Left ventricle myocardium inferior (tissue), 1 donor: ENCODE data around the gene ZXDC. TPM values are rescaled to one million over a fixed set of nuclear protein-coding genes. Genes with fewer than 3 reads are reported as not detected.

ENCODE experiments used
- DNase-seq: peaks from one replicate; pipeline ENCODE4 v3.0.0-alpha.2; 2020
- H3K27ac ChIP-seq: fragments of 200-600 bp; replicated peaks from 2 replicates; pipeline ENCODE4 v1.8.0; 2021
- H3K27me3 ChIP-seq: fragments of 200-600 bp; 2 replicates; pipeline ENCODE4 v1.8.0; 2021; ENCODE audit warnings: low read depth
- H3K36me3 ChIP-seq: fragments of 200-600 bp; 2 replicates; pipeline ENCODE4 v1.8.0; 2021
- H3K4me1 ChIP-seq: fragments of 200-600 bp; 2 replicates; pipeline ENCODE4 v1.8.0; 2021
- H3K4me3 ChIP-seq: fragments of 200-600 bp; 2 replicates; pipeline ENCODE4 v1.8.0; 2021; ENCODE audit warnings: mild to moderate bottlenecking, moderate library complexity
- H3K9me3 ChIP-seq: fragments of 200-600 bp; replicated peaks from 2 replicates; pipeline ENCODE4 v1.8.0; 2021
- CTCF ChIP-seq: fragments of 200-600 bp; IDR thresholded peaks from 2 replicates; pipeline ENCODE4 v1.8.0; 2021; ENCODE audit warnings: antibody characterized with exemption, mild to moderate bottlenecking, borderline replicate concordance
- intact Hi-C: fragments of 100-400 bp; cut with micrococcal nuclease; formaldehyde crosslinking; loops from one replicate; pipeline ENCODE4 v1.11.0; 2022
- total RNA-seq: library from RNA; stranded (reverse); fragmentation: NEBNext Ultra II Directional; extraction: Animal tissue kit (Norgen Biotek cat#: 25700); gene quantifications from one replicate; pipeline ENCODE4 v1.2.1, GENCODE V29; 2021
- donor health status: DM: no; HTN: yes; CAD: no; lungs with severe emphysema.

ZXDC gene
- total RNA-seq, 1 donor from 2014 or later: 15.6 TPM

DNA sequence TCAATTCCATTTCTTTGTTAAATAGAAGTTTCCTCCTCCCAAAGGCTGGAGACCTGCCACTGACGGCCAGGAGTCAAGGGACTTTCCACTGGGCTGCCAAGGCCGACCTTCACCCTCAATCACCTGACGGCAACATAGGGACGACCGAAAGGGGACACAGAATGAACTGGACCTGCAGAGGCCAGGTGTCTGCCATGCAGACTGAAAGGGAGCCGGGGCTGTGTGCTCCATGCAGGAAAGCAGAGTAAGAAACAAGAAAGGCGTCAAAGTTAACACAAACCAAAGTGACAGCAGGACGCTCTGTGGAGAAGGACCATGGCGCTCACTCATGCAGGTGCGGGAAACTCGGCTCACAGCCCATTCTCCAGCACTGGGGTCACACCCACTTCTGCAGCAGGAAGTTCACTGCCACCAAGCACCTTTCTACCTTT is 26.1 kb downstream of the ZXDC start:
- no peaks in the 10 kb centered on the region for H3K27me3 ChIP-seq
- no peak for TF ChIP-seq CTCF
- DNase-seq: no peak
- intact Hi-C loops: no loop called here
- peaks cover 57% of the 10 kb centered on the region for H3K36me3 ChIP-seq
- H3K27ac ChIP-seq: no peak overlapping the region
- H3K4me3 ChIP-seq: no peak overlapping the region
- H3K9me3 ChIP-seq: no peaks in the 10 kb centered on the region
- H3K4me1 ChIP-seq: peaks cover 6% of the 10 kb centered on the region

DNA sequence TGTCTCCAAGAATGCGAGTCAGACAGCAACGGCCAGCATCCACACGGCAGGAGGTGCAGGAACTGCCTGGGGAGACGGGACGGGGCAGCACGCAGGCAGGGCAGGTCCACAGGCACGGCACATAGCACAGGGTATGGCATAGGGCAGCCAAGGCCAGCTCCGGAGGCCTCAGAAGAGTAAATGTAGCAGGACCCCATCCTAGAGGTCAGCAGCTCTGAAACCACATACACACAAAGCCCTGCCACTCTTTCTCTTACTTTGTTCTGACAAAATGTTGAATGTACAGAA is 26.9 kb downstream of the ZXDC start:
- TF ChIP-seq CTCF: no peak
- peaks cover 6% of the 10 kb centered on the region for H3K4me1 ChIP-seq
- no peak for DNase-seq
- no peak overlapping the region for H3K4me3 ChIP-seq
- no peaks in the 10 kb centered on the region for H3K9me3 ChIP-seq
- no peak overlapping the region for H3K27ac ChIP-seq
- intact Hi-C loops: no loop called here
- no peaks in the 10 kb centered on the region for H3K27me3 ChIP-seq
- peaks cover 57% of the 10 kb centered on the region for H3K36me3 ChIP-seq

DNA sequence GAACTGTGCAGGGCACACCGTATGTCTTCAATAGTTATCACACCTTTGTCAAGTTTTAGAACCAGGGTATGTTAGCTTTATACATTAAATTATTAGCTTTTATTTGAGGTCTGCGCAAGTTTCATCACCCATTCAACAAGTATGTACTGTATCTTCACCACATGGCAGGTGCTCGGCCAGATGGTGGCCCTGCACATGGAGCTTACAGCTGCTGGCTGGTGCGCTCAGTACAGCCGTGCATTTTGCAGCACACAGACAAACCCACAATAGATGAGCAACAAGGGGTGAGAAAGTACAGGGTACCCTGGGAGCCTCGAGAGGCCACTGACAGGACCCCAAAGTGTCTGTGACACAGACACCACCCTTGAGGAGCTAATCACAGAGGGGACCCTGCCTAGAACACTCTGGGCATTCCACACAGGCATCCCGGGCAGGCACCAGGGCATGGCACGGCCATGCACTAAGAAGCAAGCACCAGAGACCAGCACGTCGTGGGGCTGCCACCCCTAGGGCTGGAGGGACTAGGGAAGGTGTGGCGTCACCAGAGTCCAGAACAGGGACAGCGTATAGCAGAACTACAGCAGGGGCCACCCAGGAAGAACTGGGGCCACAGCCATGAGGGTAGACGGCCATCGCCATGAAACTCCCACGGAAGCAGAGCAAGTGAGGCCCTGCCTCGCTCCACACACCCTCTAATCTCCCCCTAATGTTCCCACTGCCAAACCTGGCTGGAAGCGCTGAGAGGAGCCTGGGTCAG is 27.4 kb downstream of the ZXDC start:
- intact Hi-C loops: no loop called here
- Histone ChIP-seq H3K4me1 (peaks cover 6% of the 10 kb centered on the region), H3K27me3 (no peaks in the 10 kb centered on the region), H3K27ac (no peak overlapping the region), H3K4me3 (no peak overlapping the region), H3K9me3 (no peaks in the 10 kb centered on the region), H3K36me3 (peaks cover 54% of the 10 kb centered on the region)
- no peak for TF ChIP-seq CTCF
- no peak for DNase-seq

- Histone ChIP-seq H3K4me3 (no peak overlapping the region), H3K9me3 (no peaks in the 10 kb centered on the region), H3K4me1 (peaks cover 7% of the 10 kb centered on the region), H3K27ac (no peak overlapping the region), H3K27me3 (no peaks in the 10 kb centered on the region), H3K36me3 (peaks cover 55% of the 10 kb centered on the region)
- intact Hi-C loops: no loop called here
- TF ChIP-seq CTCF: no peak
- no peak for DNase-seq
Observed at GRCh38 chr3:126447456-126448106, 28.1 kb downstream of the ZXDC start.

DNA sequence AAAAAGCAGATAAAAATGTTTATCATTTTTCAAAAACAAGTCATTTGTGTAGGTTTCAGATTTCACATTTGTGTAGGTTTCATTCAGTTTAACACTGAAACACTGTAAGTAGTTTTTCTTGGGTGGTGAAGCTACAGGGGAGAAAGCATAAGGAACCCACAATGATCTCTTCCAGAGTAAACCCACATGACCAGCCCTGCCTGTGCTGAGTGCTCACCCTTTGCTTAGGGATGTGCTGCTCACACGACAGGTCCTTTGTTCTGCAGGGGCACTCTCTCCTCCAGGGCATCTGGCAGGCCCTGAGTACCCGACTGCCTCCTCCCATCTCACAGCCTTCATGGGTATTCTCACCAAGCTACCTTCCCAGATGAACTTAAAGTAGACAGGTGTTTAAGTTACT is 28.9 kb downstream of the ZXDC start:
- no peak for TF ChIP-seq CTCF
- Histone ChIP-seq H3K4me1 (peaks cover 15% of the 10 kb centered on the region), H3K27me3 (no peaks in the 10 kb centered on the region), H3K27ac (no peak overlapping the region), H3K36me3 (peaks cover 48% of the 10 kb centered on the region), H3K4me3 (no peak overlapping the region), H3K9me3 (no peaks in the 10 kb centered on the region)
- DNase-seq: no peak
- intact Hi-C loops: no loop called here
